Dendritic cell treated with granulocyte-macrophage colony-stimulating factor and Interleukin-4, amounts not matched to agents 40 ng/mL and 50 ng/mL, for 4 days (primary cell): Measurements from ENCODE around the gene LRRN2.
"Not testable (repeated sequence)": the region's sequence is repeated elsewhere in the genome, so short reads cannot be mapped to it uniquely, and the experiment has no call there.

Experiments used
- H3K27ac Mint-ChIP-seq: one replicate; pipeline ENCODE4 v1.8.0; 2022; ENCODE audit warnings: mild to moderate bottlenecking, mixed read lengths
- H3K27me3 Mint-ChIP-seq: one replicate; pipeline ENCODE4 v1.8.0; 2022; ENCODE audit warnings: mild to moderate bottlenecking, mixed read lengths
- H3K36me3 Mint-ChIP-seq: one replicate; pipeline ENCODE4 v1.8.0; 2022; ENCODE audit warnings: low read depth, mixed read lengths
- H3K4me1 Mint-ChIP-seq: one replicate; pipeline ENCODE4 v1.8.0; 2022; ENCODE audit warnings: low read depth, mixed read lengths
- H3K4me3 Mint-ChIP-seq: one replicate; pipeline ENCODE4 v1.8.0; 2022; ENCODE audit warnings: mild to moderate bottlenecking, moderate library complexity, mixed read lengths
- H3K9me3 Mint-ChIP-seq: one replicate; pipeline ENCODE4 v1.8.0; 2022; ENCODE audit warnings: mixed read lengths
- intact Hi-C: fragments of 100-400 bp; cut with micrococcal nuclease; formaldehyde crosslinking; loops from one replicate; pipeline ENCODE4 v1.15.0; 2022

The LRRN2 gene

GRCh38 chr1:204685236-204686006 is at the start of gene LRRN2:
TSS of gene LRRN2 (minus strand) at chr1:204685738. CDS start at chr1:204619992, 65,746 bp downstream.
- intact Hi-C loops, result no loop called here
- Mint-ChIP-seq H3K9me3 (no peaks in the 10 kb centered on the region), H3K4me1 (peaks cover 19% of the 10 kb centered on the region), H3K4me3 (peak within 1 kb of the TSS; percentile 21), H3K27me3 (peaks cover 54% of the 10 kb centered on the region), H3K27ac (no peak within 1 kb of the TSS), H3K36me3 (no peaks in the 10 kb centered on the region)

GRCh38 chr1:204735042-204735441 is 49.5 kb upstream of the LRRN2 start:
- Mint-ChIP-seq H3K4me3 (no peak overlapping the region), H3K27ac (no peak overlapping the region), H3K36me3 (no peaks in the 10 kb centered on the region), H3K27me3 (peaks cover 26% of the 10 kb centered on the region), H3K9me3 (peaks cover 8% of the 10 kb centered on the region), H3K4me1 (no peaks in the 10 kb centered on the region)
- intact Hi-C loops, result no loop called here

DNA sequence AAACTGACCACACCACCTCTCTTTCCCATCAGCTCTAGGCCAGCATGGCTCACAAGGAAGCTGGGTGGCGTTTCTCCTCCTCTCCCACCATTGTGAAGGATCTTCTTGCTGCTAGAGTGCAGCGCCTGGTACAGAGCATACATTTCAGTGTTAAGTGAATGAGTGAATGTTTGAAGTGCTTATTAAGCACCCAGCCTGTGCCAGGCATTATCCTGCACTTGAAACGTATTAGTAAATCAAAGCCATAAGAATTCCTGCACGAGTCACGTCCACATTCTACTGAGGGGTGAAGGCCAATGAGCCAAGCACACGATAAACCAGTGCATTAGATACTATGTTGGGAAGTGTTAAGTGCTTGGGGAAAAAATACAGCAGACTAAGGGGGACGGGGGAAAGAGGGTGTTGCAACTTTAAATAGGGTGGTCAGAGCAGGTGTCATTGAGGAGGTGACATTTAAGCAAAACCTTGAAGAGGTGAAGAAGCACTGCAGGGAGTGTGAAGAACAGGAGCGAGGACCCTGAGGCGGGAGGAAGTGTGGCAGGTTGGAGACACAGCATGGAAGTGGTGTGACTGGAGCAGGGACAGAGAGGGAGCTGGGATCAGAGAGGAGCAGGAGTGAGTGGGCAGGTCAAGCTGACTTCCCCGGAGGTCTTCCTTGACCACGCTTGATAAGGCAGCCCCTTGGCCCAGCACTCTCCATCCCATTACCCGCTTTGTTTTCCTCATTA is 48.5 kb upstream of the LRRN2 start:
- Mint-ChIP-seq H3K4me3 (no peak overlapping the region), H3K9me3 (peaks cover 8% of the 10 kb centered on the region), H3K36me3 (no peaks in the 10 kb centered on the region), H3K27ac (no peak overlapping the region), H3K27me3 (peaks cover 30% of the 10 kb centered on the region), H3K4me1 (no peaks in the 10 kb centered on the region)
- intact Hi-C loops, result no loop called here

DNA sequence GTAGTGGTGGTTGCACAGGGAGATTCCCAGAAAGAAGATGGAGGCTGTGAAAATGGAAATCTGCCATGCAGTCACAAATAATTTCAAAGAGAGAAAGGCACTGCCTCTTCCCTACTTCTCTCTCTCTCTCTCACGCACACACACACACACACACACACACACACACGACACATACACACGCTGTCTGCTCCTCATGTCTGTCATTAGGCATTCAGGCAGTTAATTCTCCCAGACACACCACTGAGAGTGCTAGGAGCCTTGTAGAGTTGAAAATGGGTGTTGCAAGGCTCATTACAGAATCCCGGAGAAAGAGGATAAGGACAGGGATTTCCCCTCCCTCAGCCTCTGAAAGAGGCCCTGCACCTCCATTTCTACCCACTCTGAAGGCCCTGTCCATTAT is 47.8 kb upstream of the LRRN2 start:
- H3K27ac Mint-ChIP-seq, result no peak overlapping the region
- no peaks in the 10 kb centered on the region for H3K36me3 Mint-ChIP-seq
- intact Hi-C loops, result no loop called here
- peaks cover 4% of the 10 kb centered on the region for H3K9me3 Mint-ChIP-seq
- no peak overlapping the region for H3K4me3 Mint-ChIP-seq
- no peaks in the 10 kb centered on the region for H3K4me1 Mint-ChIP-seq
- H3K27me3 Mint-ChIP-seq, result peaks cover 29% of the 10 kb centered on the region

- H3K27ac Mint-ChIP-seq, result no peak overlapping the region
- no peaks in the 10 kb centered on the region for H3K9me3 Mint-ChIP-seq
- no peak overlapping the region for H3K4me3 Mint-ChIP-seq
- intact Hi-C loops, result no loop called here
- peaks cover 27% of the 10 kb centered on the region for H3K27me3 Mint-ChIP-seq
- H3K4me1 Mint-ChIP-seq, result no peaks in the 10 kb centered on the region
- no peaks in the 10 kb centered on the region for H3K36me3 Mint-ChIP-seq
These were observed 46.5 kb upstream of the LRRN2 start for GRCh38 chr1:204731985-204732575.

DNA sequence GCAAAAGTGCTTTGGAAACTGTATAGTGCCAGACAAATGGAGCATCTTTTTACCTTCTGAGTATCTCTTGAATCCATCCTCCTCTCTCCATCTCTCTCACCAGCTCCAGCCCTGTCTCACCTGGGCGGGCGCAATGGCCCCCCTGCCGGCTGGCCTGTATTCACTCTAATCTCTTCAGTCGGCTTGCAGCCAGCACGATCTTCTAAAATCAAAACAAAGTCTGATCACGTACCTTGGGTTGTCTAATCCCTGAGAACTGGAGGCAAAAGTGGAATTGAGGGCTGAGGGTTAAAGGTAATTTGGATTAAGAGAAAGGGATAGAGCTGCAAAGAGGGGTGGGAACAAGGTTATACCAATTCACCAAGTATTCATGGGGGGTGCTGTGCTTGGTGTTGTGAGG is 46.0 kb upstream of the LRRN2 start:
- Mint-ChIP-seq H3K36me3 (no peaks in the 10 kb centered on the region), H3K9me3 (no peaks in the 10 kb centered on the region), H3K27ac (no peak overlapping the region), H3K4me1 (no peaks in the 10 kb centered on the region), H3K27me3 (peaks cover 25% of the 10 kb centered on the region), H3K4me3 (no peak overlapping the region)
- intact Hi-C loops, result no loop called here

DNA sequence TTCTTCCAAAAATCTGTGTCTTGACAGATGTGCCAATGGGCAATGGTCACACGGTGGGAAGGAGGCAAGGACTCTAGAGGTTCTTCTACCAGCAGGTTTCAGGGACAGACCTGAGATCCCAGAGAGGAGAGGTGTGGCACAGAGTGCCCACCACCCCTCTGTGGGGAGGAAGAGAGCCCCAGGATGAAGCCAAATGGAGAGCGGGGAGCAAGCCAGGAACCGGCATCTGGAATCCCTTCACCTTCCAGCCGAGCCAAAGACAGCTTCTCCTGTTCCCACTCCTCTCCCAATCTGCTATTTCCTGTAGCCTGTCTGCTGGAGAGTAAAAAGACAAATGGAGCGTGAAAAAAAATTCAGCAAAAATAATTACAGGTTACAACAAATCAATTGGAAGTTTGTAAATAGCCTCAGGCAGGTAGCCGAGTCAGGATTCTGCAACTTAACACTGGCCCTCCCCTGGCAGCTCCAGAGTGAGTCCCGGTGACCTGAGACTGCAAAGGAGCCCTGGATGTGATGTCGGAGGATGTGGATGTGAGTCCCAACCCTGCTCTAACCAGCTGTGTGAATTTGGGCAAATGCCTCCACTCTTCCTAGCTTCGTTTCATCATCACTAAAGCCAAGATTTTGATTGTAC is 45.4 kb upstream of the LRRN2 start:
- H3K27ac Mint-ChIP-seq, result no peak overlapping the region
- H3K4me3 Mint-ChIP-seq, result no peak overlapping the region
- peaks cover 25% of the 10 kb centered on the region for H3K27me3 Mint-ChIP-seq
- no peaks in the 10 kb centered on the region for H3K36me3 Mint-ChIP-seq
- no peaks in the 10 kb centered on the region for H3K4me1 Mint-ChIP-seq
- intact Hi-C loops, result no loop called here
- H3K9me3 Mint-ChIP-seq, result no peaks in the 10 kb centered on the region

- Mint-ChIP-seq H3K4me1 (no peaks in the 10 kb centered on the region), H3K4me3 (no peak overlapping the region), H3K27ac (no peak overlapping the region), H3K9me3 (no peaks in the 10 kb centered on the region), H3K36me3 (no peaks in the 10 kb centered on the region), H3K27me3 (peaks cover 25% of the 10 kb centered on the region)
- intact Hi-C loops, result no loop called here
These were observed 44.0 kb upstream of the LRRN2 start for GRCh38 chr1:204729516-204729915.

DNA sequence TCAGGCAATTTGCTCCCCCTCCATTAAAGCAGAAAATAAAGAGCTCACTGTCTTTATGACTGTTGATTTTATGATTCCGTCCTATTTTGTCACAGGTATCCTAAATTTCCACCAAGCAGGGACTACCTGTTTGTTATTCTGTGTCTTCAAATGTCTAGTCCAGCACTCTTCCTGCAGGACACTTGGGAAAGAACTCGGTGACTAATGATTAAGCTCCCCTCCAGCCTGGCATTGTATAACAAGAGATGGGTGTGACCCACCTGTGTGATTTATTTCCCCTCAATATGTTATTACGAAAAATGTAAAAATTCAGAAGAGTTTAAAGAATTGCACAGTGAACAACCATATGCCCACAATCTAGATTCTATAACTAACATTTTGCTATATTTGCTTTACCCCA is 42.9 kb upstream of the LRRN2 start:
- intact Hi-C loops, result no loop called here
- no peak overlapping the region for H3K27ac Mint-ChIP-seq

DNA sequence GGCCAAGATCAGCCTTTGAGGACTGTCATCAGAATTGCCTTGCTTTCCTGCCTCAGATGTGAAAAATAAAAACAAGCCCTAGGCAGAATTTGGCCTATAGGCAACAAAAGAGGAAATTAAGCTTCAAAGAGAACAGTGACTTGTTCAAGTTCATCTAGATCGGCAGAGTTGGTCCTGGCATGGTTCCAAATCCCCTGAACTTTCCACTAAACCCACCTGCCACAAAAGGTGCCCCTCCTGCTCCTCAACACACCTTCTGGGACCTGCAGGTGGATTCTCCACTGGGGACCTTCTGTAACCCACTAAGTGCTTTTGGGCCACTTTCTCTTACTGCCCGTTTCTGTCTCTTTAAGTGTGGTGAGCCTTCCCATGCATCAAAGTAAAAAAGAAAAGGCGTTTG is 42.5 kb upstream of the LRRN2 start:
- Mint-ChIP-seq H3K27ac (no peak overlapping the region), H3K4me3 (no peak overlapping the region), H3K36me3 (no peaks in the 10 kb centered on the region), H3K27me3 (peaks cover 19% of the 10 kb centered on the region), H3K9me3 (no peaks in the 10 kb centered on the region), H3K4me1 (no peaks in the 10 kb centered on the region)
- intact Hi-C loops, result no loop called here

More for the DNA sequence above, 42.9 kb upstream of the LRRN2 start:
- Mint-ChIP-seq H3K9me3 (no peaks in the 10 kb centered on the region), H3K27me3 (peaks cover 22% of the 10 kb centered on the region), H3K36me3 (no peaks in the 10 kb centered on the region), H3K4me3 (no peak overlapping the region), H3K4me1 (no peaks in the 10 kb centered on the region)

- H3K36me3 Mint-ChIP-seq, H3K4me1 Mint-ChIP-seq, H3K4me3 Mint-ChIP-seq, intact Hi-C loops, H3K9me3 Mint-ChIP-seq, H3K27ac Mint-ChIP-seq: not testable (repeated sequence)
- H3K27me3 Mint-ChIP-seq, result peaks cover 15% of the 10 kb centered on the region
These were observed 41.9 kb upstream of the LRRN2 start for GRCh38 chr1:204727438-204727837.

DNA sequence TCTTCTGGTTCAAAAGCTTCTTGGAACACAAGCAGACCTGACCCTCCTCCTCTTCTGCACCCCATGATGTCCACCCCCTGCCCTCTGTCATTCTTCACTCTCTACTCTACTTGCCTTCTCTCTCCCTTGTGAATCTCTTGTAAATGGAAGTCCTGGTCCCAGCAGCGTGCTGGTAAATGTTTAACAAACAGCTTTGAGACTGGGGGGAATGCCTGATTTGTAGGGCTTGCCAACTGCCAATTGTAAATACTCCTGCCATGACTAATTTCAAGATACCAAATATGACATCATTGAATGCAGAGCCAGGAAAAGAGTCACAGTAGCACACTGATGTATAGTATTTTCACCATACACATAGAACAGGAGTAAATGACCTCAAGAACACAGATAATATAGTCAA is 40.9 kb upstream of the LRRN2 start:
- no peak overlapping the region for H3K4me3 Mint-ChIP-seq
- H3K4me1 Mint-ChIP-seq, result no peaks in the 10 kb centered on the region
- no peak overlapping the region for H3K27ac Mint-ChIP-seq
- intact Hi-C loops, result no loop called here
- H3K36me3 Mint-ChIP-seq, result no peaks in the 10 kb centered on the region
- H3K9me3 Mint-ChIP-seq, result no peaks in the 10 kb centered on the region
- H3K27me3 Mint-ChIP-seq, result peaks cover 12% of the 10 kb centered on the region

DNA sequence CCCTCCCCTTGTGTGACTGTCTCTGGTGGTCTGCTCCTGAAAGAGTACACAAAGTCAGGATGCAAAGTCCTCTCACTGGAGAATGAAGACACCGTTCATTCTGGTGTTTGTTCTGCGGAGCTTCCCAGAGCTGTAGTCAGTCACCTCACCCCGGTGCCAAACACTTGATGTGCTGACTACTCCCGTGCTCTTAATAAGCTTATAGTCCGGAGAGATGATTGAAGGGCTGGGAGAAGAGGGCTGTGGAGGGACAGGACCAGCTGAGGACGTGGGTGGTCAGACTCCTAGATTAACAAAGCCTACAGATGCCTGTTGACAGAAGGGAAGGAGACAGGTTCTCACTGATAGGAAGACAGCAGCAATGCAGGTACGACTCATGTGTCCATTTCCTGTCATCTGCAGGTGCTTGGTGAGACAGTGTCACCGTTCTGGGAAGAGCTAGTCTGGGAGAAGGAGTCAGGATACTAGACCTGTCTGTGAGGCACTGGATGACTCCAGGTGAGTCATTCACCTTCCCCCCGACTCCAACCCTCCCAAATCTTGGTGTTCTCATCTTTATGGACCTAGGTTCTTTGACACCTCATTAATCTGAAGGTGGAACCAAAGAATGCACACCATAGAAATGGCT is 40.4 kb upstream of the LRRN2 start:
- H3K27ac Mint-ChIP-seq, result no peak overlapping the region
- no peak overlapping the region for H3K4me3 Mint-ChIP-seq
- H3K4me1 Mint-ChIP-seq, result no peaks in the 10 kb centered on the region
- H3K36me3 Mint-ChIP-seq, result no peaks in the 10 kb centered on the region
- H3K9me3 Mint-ChIP-seq, result no peaks in the 10 kb centered on the region
- H3K27me3 Mint-ChIP-seq, result peaks cover 11% of the 10 kb centered on the region
- intact Hi-C loops, result no loop called here
